Measurements from ENCODE around the gene CMTM4. TPM values are rescaled to one million over a fixed set of nuclear protein-coding genes. Genes with fewer than 3 reads are reported as not detected.
A peak's percentile ranks its signal among the peaks of the same experiment; 100 is the strongest.

The CMTM4 gene
- total RNA-seq, 4 donors from 2014 or later = 6.1 to 41.5 (median 15.1) TPM

DNA sequence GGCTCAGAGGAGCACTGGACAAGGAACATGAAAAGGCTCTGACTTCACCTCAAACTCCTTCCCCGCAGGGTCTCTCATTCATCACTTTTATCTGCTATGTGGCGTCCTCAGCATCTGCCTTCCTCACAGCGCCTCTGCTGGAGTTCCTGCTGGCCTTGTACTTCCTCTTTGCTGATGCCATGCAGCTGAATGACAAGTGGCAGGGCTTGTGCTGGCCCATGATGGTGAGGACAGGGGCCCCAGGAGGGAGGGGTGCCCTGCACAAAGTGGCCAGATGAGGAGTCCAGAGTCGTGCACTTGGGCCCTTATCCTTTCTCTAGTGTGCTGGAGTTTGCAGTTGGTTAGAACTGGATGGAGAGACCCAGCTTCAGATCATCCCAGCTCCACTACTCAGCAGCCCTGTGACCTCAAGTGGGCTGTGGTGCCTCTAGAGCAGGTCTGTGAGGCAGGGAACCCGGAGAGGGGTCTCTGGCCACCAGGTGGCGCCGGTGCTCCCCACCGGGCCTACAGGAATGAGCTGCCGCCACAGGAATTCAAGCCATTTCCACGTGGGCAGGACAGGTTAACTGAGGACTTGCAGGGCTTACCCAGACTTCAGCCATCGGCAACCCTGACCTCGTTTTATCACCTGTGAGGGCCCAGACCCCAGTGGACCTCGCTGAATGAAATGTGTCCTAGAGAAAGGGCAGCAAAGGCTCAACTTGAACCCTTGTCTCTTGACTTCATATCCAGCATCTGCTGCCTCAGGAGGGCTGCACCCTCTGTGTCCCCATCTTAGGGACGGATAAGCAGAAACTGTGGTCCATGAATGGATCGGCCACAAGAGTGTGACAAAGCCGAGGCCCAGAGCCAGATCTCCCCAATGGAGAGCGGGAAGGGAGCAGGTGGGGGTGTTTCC, 88.1 kb downstream of the CMTM4 start:
- no peaks in the 10 kb centered on the region for H3K36me3 ChIP-seq
- H3K27me3 ChIP-seq = no peaks in the 10 kb centered on the region
- peak overlapping the region; percentile 53 to 71 for H3K27ac ChIP-seq
- peak; percentile 86 to 87 for DNase-seq
- intact Hi-C loops (cut with DNase I; ENCODE audit: low total_unique reads) = loop anchor here (10.0 kb wide), 1 partner anchor 204 kb away; no protein-coding TSS in a partner anchor
- no peak overlapping the region for H3K4me3 ChIP-seq
- TF ChIP-seq, protein P1, sequence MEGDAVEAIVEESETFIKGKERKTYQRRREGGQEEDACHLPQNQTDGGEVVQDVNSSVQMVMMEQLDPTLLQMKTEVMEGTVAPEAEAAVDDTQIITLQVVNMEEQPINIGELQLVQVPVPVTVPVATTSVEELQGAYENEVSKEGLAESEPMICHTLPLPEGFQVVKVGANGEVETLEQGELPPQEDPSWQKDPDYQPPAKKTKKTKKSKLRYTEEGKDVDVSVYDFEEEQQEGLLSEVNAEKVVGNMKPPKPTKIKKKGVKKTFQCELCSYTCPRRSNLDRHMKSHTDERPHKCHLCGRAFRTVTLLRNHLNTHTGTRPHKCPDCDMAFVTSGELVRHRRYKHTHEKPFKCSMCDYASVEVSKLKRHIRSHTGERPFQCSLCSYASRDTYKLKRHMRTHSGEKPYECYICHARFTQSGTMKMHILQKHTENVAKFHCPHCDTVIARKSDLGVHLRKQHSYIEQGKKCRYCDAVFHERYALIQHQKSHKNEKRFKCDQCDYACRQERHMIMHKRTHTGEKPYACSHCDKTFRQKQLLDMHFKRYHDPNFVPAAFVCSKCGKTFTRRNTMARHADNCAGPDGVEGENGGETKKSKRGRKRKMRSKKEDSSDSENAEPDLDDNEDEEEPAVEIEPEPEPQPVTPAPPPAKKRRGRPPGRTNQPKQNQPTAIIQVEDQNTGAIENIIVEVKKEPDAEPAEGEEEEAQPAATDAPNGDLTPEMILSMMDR (IDR thresholded peaks at IDR 0.05) = peak; percentile 82 to 91 (median 84)
- TF ChIP-seq POLR2A (IDR thresholded peaks at IDR 0.05) = no peak
- H3K9me3 ChIP-seq = no peaks in the 10 kb centered on the region
- no peaks in the 10 kb centered on the region for H3K4me1 ChIP-seq

- H3K4me3 ChIP-seq = peak overlapping the region in 1 of 2 donors; percentile 67
- no peaks in the 10 kb centered on the region for H3K4me1 ChIP-seq
- H3K27ac ChIP-seq = peak overlapping the region; percentile 94 to 96
- TF ChIP-seq POLR2A (IDR thresholded peaks at IDR 0.05) = no peak
- TF ChIP-seq, protein P1 (IDR thresholded peaks at IDR 0.05) = no peak
- intact Hi-C loops (cut with DNase I; ENCODE audit: low total_unique reads) = loop anchor here (10.0 kb wide), 1 partner anchor 201 kb away; no protein-coding TSS in a partner anchor
- H3K36me3 ChIP-seq = no peaks in the 10 kb centered on the region
- no peak for DNase-seq
- H3K27me3 ChIP-seq = no peaks in the 10 kb centered on the region
- H3K9me3 ChIP-seq = no peaks in the 10 kb centered on the region
Measured at GRCh38 chr16:66605979-66606751, 90.4 kb downstream of the CMTM4 start.

GRCh38 chr16:66605177-66605978, 91.2 kb downstream of the CMTM4 start:
- peak; percentile 67 to 69 for DNase-seq
- no peaks in the 10 kb centered on the region for H3K4me1 ChIP-seq
- no peaks in the 10 kb centered on the region for H3K27me3 ChIP-seq
- H3K9me3 ChIP-seq = no peaks in the 10 kb centered on the region
- H3K36me3 ChIP-seq = no peaks in the 10 kb centered on the region
- intact Hi-C loops (cut with DNase I; ENCODE audit: low total_unique reads) = loop anchor here (10.0 kb wide), 1 partner anchor 201 kb away; no protein-coding TSS in a partner anchor
- no peak for TF ChIP-seq POLR2A (IDR thresholded peaks at IDR 0.05)
- TF ChIP-seq, protein P1 (IDR thresholded peaks at IDR 0.05) = no peak
- peak overlapping the region; percentile 94 to 96 for H3K27ac ChIP-seq
- peak overlapping the region; percentile 67 to 80 for H3K4me3 ChIP-seq

GRCh38 chr16:66604376-66605176, 92.0 kb downstream of the CMTM4 start, which contains the start of gene CMTM3:
CMTM3 (plus strand) TSS chr16:66604704; CDS start chr16:66604806, 102 bp downstream.
- no peaks in the 10 kb centered on the region for H3K4me1 ChIP-seq
- H3K27ac ChIP-seq = peak within 1 kb of the TSS; percentile 94 to 96
- no peaks in the 10 kb centered on the region for H3K27me3 ChIP-seq
- H3K9me3 ChIP-seq = no peaks in the 10 kb centered on the region
- H3K4me3 ChIP-seq = peak within 1 kb of the TSS; percentile 67 to 80
- H3K36me3 ChIP-seq = no peaks in the 10 kb centered on the region
- intact Hi-C loops (cut with DNase I; ENCODE audit: low total_unique reads) = loop anchor here (10.0 kb wide), 1 partner anchor 200 kb away; no protein-coding TSS in a partner anchor
- TF ChIP-seq, protein P1 (IDR thresholded peaks at IDR 0.05) = peak; percentile 66 to 87 (median 82)
- peak in 1 of 2 donors; percentile 18 for TF ChIP-seq POLR2A (IDR thresholded peaks at IDR 0.05)
- peak; percentile 63 to 73 for DNase-seq

All from uterus (tissue), 4 donors.